ENCODE data around the gene GTF2I. TPM values are rescaled to one million over a fixed set of nuclear protein-coding genes. Genes with fewer than 3 reads are reported as not detected.
"Not testable (repeated sequence)": the region's sequence is repeated elsewhere in the genome, so short reads cannot be mapped to it uniquely, and the experiment has no call there.

Gene GTF2I
- total RNA-seq, 2 donors from 2014 or later = 74.3 to 107 TPM

GRCh38 chr7:74682829-74683228 is 25.3 kb downstream of the GTF2I start:
- no peak overlapping the region for H3K4me3 ChIP-seq
- DNase-seq (ENCODE audit: low spot score) = no peak
- H3K9me3 ChIP-seq = no peaks in the 10 kb centered on the region
- peaks cover 0 to 14% of the 10 kb centered on the region in 2 donors for H3K4me1 ChIP-seq
- no peaks in the 10 kb centered on the region for H3K36me3 ChIP-seq
- no peak overlapping the region for H3K27ac ChIP-seq
- TF ChIP-seq, protein P1, sequence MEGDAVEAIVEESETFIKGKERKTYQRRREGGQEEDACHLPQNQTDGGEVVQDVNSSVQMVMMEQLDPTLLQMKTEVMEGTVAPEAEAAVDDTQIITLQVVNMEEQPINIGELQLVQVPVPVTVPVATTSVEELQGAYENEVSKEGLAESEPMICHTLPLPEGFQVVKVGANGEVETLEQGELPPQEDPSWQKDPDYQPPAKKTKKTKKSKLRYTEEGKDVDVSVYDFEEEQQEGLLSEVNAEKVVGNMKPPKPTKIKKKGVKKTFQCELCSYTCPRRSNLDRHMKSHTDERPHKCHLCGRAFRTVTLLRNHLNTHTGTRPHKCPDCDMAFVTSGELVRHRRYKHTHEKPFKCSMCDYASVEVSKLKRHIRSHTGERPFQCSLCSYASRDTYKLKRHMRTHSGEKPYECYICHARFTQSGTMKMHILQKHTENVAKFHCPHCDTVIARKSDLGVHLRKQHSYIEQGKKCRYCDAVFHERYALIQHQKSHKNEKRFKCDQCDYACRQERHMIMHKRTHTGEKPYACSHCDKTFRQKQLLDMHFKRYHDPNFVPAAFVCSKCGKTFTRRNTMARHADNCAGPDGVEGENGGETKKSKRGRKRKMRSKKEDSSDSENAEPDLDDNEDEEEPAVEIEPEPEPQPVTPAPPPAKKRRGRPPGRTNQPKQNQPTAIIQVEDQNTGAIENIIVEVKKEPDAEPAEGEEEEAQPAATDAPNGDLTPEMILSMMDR (IDR thresholded peaks at IDR 0.05) = no peak
- no peaks in the 10 kb centered on the region for H3K27me3 ChIP-seq

- no peak for DNase-seq (ENCODE audit: low spot score)
- Histone ChIP-seq H3K36me3 (no peaks in the 10 kb centered on the region), H3K9me3 (no peaks in the 10 kb centered on the region), H3K4me3 (no peak overlapping the region), H3K27ac (no peak overlapping the region), H3K4me1 (peaks cover 0 to 14% of the 10 kb centered on the region in 2 donors), H3K27me3 (no peaks in the 10 kb centered on the region)
- TF ChIP-seq, protein P1 (IDR thresholded peaks at IDR 0.05) = no peak
These were observed 26.3 kb downstream of the GTF2I start for GRCh38 chr7:74683799-74684198.

GRCh38 chr7:74684473-74684872 is 27.0 kb downstream of the GTF2I start:
- Histone ChIP-seq H3K9me3 (no peaks in the 10 kb centered on the region), H3K4me3 (no peak overlapping the region), H3K27me3 (no peaks in the 10 kb centered on the region), H3K4me1 (peaks cover 0 to 14% of the 10 kb centered on the region in 2 donors), H3K36me3 (peaks cover 3% of the 10 kb centered on the region), H3K27ac (no peak overlapping the region)
- TF ChIP-seq, protein P1 (IDR thresholded peaks at IDR 0.05) = no peak
- DNase-seq (ENCODE audit: low spot score) = no peak

GRCh38 chr7:74684921-74685320 is 27.4 kb downstream of the GTF2I start:
- Histone ChIP-seq H3K4me1 (peaks cover 0 to 14% of the 10 kb centered on the region in 2 donors), H3K9me3 (no peaks in the 10 kb centered on the region), H3K4me3 (no peak overlapping the region), H3K27ac (no peak overlapping the region), H3K36me3 (peaks cover 7% of the 10 kb centered on the region), H3K27me3 (no peaks in the 10 kb centered on the region)
- TF ChIP-seq, protein P1 (IDR thresholded peaks at IDR 0.05) = no peak
- no peak for DNase-seq (ENCODE audit: low spot score)

GRCh38 chr7:74690474-74690873 is 33.0 kb downstream of the GTF2I start:
- no peak overlapping the region for H3K27ac ChIP-seq
- no peak for DNase-seq (ENCODE audit: low spot score)
- no peak overlapping the region for H3K4me3 ChIP-seq
- TF ChIP-seq, protein P1 (IDR thresholded peaks at IDR 0.05) = no peak
- peaks cover 0 to 8% of the 10 kb centered on the region in 2 donors for H3K9me3 ChIP-seq
- H3K27me3 ChIP-seq = no peaks in the 10 kb centered on the region
- H3K36me3 ChIP-seq = peaks cover 62% of the 10 kb centered on the region
- H3K4me1 ChIP-seq = peaks cover 0 to 6% of the 10 kb centered on the region in 2 donors

DNA sequence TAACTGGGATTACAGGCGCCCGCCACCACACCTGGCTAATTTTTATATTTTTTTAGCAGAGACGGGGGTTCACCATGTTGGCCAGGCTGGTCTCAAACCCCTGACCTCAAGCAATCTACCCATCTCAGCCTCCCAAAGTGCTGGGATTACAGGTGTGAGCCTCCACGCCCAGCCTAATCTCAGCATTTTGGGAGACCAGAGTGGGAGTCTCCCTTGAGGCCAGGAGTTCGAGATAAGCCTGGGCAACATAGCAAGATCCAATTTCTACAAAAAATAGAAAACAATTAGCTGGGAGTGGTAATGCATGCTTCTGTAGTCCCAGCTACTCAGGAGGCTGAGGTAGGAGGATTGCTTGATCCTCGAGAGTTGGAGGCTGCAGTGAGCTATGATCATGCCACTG is 46.9 kb downstream of the GTF2I start:
- H3K36me3 ChIP-seq = peaks cover 78% of the 10 kb centered on the region
- H3K4me1 ChIP-seq; H3K27me3 ChIP-seq; H3K9me3 ChIP-seq; H3K27ac ChIP-seq; H3K4me3 ChIP-seq; DNase-seq (ENCODE audit: low spot score): not testable (repeated sequence)

All from right atrium auricular region (tissue), 2 donors.